K562 (cell line): ENCODE data around the gene GLB1L. TPM values are rescaled to one million over a fixed set of nuclear protein-coding genes. Genes with fewer than 3 reads are reported as not detected.

Source experiments
- ATAC-seq: fragments of 200-7000 bp; cut with Tn5 transposase; 3 replicates; pipeline ENCODE4 v1.9.1; 2020; ENCODE audit warnings: moderate library complexity
- BruUV-seq: library from RNA; stranded (reverse); fragments of 400-500 nt; replicated peaks from 2 replicates; lab custom pipeline; 2021; lab: Mats Ljungman, UMichigan
- CTCF ChIA-PET: fragments of 300-600 bp; formaldehyde crosslinking; extraction: SDS; loops from one replicate; lab custom pipeline; 2021; ENCODE audit warnings: low intra/inter-chr PET ratio; lab: Yijun Ruan, JAX
- POLR2A ChIA-PET: fragments of 300-600, 350-650 bp; sonication (Branson Sonifier 250); formaldehyde crosslinking; extraction: SDS; loops from one replicate; lab custom pipeline; 2021; ENCODE audit warnings: antibody characterized with exemption, inconsistent platforms; lab: Yijun Ruan, JAX
- DNase-seq, 4 experiments: peaks; one replicate each; pipeline versions ENCODE4 v3.0.0 to v3.0.0-alpha.2; 2011 to 2018; ENCODE audit warnings: low spot score in 3 of 4, mixed read lengths in 3 of 4; ENCODE audit errors: extremely low read depth in 1 of 4
- FAIRE-seq: peaks from 2 replicates; lab custom pipeline; 2011; peaks lifted over from hg19 to GRCh38; lab: Jason Lieb, UNC
- H2AFZ ChIP-seq: 2 replicates; pipeline ENCODE4 v1.6.0; 2011; ENCODE audit warnings: low read depth, low read length, control low read depth, inconsistent platforms
- H3K27ac ChIP-seq: fragments of 200-600 bp; 3 replicates; pipeline ENCODE4 v1.8.0; 2011; ENCODE audit warnings: low read depth, mild to moderate bottlenecking, control low read depth, inconsistent platforms, low read length, moderate library complexity, mixed read lengths; ENCODE audit errors: extremely low read depth
- H3K27me3 ChIP-seq, 2 experiments: fragments of 300-600 bp in 1 of 2; 2 replicates in 1 of 2; 3 replicates in 1 of 2; pipeline versions ENCODE4 v1.6.0 to v1.8.0; 2011; ENCODE audit warnings: inconsistent platforms in 2 of 2, low read length in 2 of 2, mild to moderate bottlenecking in 1 of 2, mixed read lengths in 1 of 2, moderate library complexity in 1 of 2; ENCODE audit not compliant: control insufficient read depth in 2 of 2, insufficient read depth in 2 of 2
- H3K36me3 ChIP-seq: fragments of 300-600 bp; 3 replicates; pipeline ENCODE4 v1.8.0; 2011; ENCODE audit warnings: mild to moderate bottlenecking, low read length, inconsistent platforms; ENCODE audit not compliant: control insufficient read depth, insufficient read depth
- H3K4me1 ChIP-seq, 2 experiments: fragments of 200-600 bp in 1 of 2; replicated peaks in 1 of 2; 2 replicates in 1 of 2; 3 replicates in 1 of 2; pipeline versions ENCODE4 v1.5.1 to v1.8.0; 2011; ENCODE audit warnings: inconsistent platforms in 2 of 2, low read length in 2 of 2, mild to moderate bottlenecking in 1 of 2, mixed read lengths in 1 of 2, moderate library complexity in 1 of 2; ENCODE audit not compliant: control insufficient read depth in 2 of 2, insufficient read depth in 2 of 2
- H3K4me2 ChIP-seq: 2 replicates; pipeline ENCODE4 v1.6.1; 2011; ENCODE audit warnings: low read length, control low read depth, inconsistent platforms, mixed read lengths; ENCODE audit not compliant: insufficient read depth
- H3K4me3 ChIP-seq: fragments of 200-600 bp; sonication (generic), shearing (Covaris generic); 2 replicates; pipeline ENCODE4 v1.5.1; 2016; ENCODE audit warnings: control low read depth, inconsistent platforms
- H3K79me2 ChIP-seq: fragments of 200-600 bp; 3 replicates; pipeline ENCODE4 v1.8.0; 2011; ENCODE audit warnings: low read length, inconsistent platforms; ENCODE audit not compliant: control insufficient read depth, insufficient read depth
- H3K9ac ChIP-seq, 2 experiments: 2 replicates each; pipeline versions ENCODE4 v1.6.0 to v1.6.1; 2011; ENCODE audit warnings: low read depth in 2 of 2, low read length in 2 of 2, control low read depth in 1 of 2, inconsistent platforms in 1 of 2, mild to moderate bottlenecking in 1 of 2, mixed read lengths in 1 of 2; ENCODE audit not compliant: insufficient read depth in 1 of 2
- H3K9me1 ChIP-seq: one replicate; pipeline ENCODE4 v1.6.0; 2011; ENCODE audit warnings: inconsistent platforms, mild to moderate bottlenecking, low read length, moderate library complexity; ENCODE audit not compliant: control insufficient read depth, insufficient read depth
- H3K9me3 ChIP-seq: replicated peaks from 2 replicates; pipeline ENCODE4 v1.5.1; 2011; ENCODE audit warnings: low read depth, low read length, inconsistent platforms; ENCODE audit not compliant: control insufficient read depth, insufficient read depth
- H4K20me1 ChIP-seq: replicated peaks from 2 replicates; pipeline ENCODE4 v1.6.1; 2011; ENCODE audit warnings: low read length, inconsistent platforms, mixed read lengths; ENCODE audit not compliant: control insufficient read depth, insufficient read depth
- DACH1 ChIP-seq: fragments of 450-650 bp; IDR thresholded peaks from 2 replicates; pipeline ENCODE4 v1.6.1; 2018; ENCODE audit not compliant: partially characterized antibody
- JUN ChIP-seq, 2 experiments: sonication (generic) in 1 of 2; formaldehyde crosslinking in 1 of 2; IDR thresholded peaks; 2 replicates each; pipeline versions ENCODE4 v1.6.1 to v1.8.0; 2012 to 2022; ENCODE audit warnings: borderline replicate concordance in 2 of 2, mild to moderate bottlenecking in 2 of 2, improper control_type of control experiment in 1 of 2, low read depth in 1 of 2, low read length in 1 of 2, missing genetic modification reagents in 1 of 2
- JUND ChIP-seq, 2 experiments: IDR thresholded peaks; 2 replicates in 1 of 2; 3 replicates in 1 of 2; pipeline ENCODE4 v1.6.1; 2011; ENCODE audit warnings: borderline replicate concordance in 2 of 2, low read depth in 2 of 2, low read length in 2 of 2, improper control_type of control experiment in 1 of 2, missing biosample characterization in 1 of 2, missing genetic modification characterization in 1 of 2, missing genetic modification reagents in 1 of 2
- MEF2A ChIP-seq: IDR thresholded peaks from 2 replicates; pipeline ENCODE4 v1.6.1; 2011; ENCODE audit warnings: low read depth, mild to moderate bottlenecking, low read length, moderate library complexity; ENCODE audit not compliant: control insufficient read depth
- MEIS2 ChIP-seq: fragments of 450-650 bp; IDR thresholded peaks from 2 replicates; pipeline ENCODE4 v1.6.1; 2014; ENCODE audit warnings: mild to moderate bottlenecking; ENCODE audit not compliant: partially characterized antibody
- NFIX ChIP-seq: fragments of 250-450 bp; sonication (Bioruptor Pico); IDR thresholded peaks from 2 replicates; pipeline ENCODE4 v1.4.0; 2020; ENCODE audit warnings: low read depth, mild to moderate bottlenecking, moderate library complexity
- WGBS: fragments of 100-300 bp; shearing (Covaris generic); methylation state at CpG from one replicate; pipeline ENCODE4 v1.1.6; 2016; ENCODE audit warnings: low coverage, mixed read lengths; ENCODE audit not compliant: insufficient coverage; ENCODE audit errors: missing lambda C conversion rate; 5-methylcytosine and 5-hydroxymethylcytosine counted together
- in situ Hi-C: fragments of 300-500 bp; cut with MboI; formaldehyde crosslinking; loops from 4 replicates; pipeline ENCODE4 v1.15.0; 2018; ENCODE audit warnings: inconsistent platforms, mixed read lengths
- intact Hi-C: fragments of 100-400 bp; cut with micrococcal nuclease; formaldehyde crosslinking; loops from 2 replicates; pipeline ENCODE4 v1.14.2; 2022
- polyA plus RNA-seq, 8 experiments: library from polyadenylated mRNA; depleted of rRNA in 4 of 8; stranded (reverse) in 5 of 8; unstranded in 3 of 8; fragments of >200 nt; fragmentation: Nextera tagmentation in 2 of 8; fragmentation: Illumina TruSeq in 1 of 8; extraction: Ambion mirVana in 2 of 8; extraction: Trizol in 1 of 8; gene quantifications; 2 replicates each; pipeline versions ENCODE4 v1.2.1 to v1.2.3, GENCODE V29; 2011 to 2014; ENCODE audit warnings: inconsistent platforms in 1 of 8, missing spikeins in 1 of 8
- total RNA-seq, 7 experiments: library from RNA; depleted of rRNA in 6 of 7; stranded (reverse); fragments of >200 nt in 6 of 7; fragmentation: Illumina TruSeq in 2 of 7; extraction: Trizol in 2 of 7; gene quantifications; 2 replicates each; pipeline versions ENCODE4 v1.2.1 to v1.2.3, GENCODE V29; 2011 to 2021; ENCODE audit warnings: low replicate concordance in 1 of 7
- TF ChIP-seq, protein P1 (sequence below): fragments of 250-450 bp; sonication (Bioruptor Pico); IDR thresholded peaks from 2 replicates; pipeline ENCODE4 v1.5.0; 2021
- TF ChIP-seq, protein P2 (sequence below), 2 experiments: fragments of 250-450 bp in 1 of 2; fragments of 450-650 bp in 1 of 2; sonication (Bioruptor Pico) in 1 of 2; IDR thresholded peaks; 2 replicates each; pipeline versions ENCODE4 v1.6.1 to v1.8.0; 2016 to 2021; ENCODE audit warnings: mild to moderate bottlenecking in 2 of 2, moderate library complexity in 2 of 2, missing compliant biosample characterization in 1 of 2, missing genetic modification characterization in 1 of 2
- TF ChIP-seq, protein P3 (sequence below): fragments of 200-400 bp; formaldehyde crosslinking; IDR thresholded peaks from 2 replicates; pipeline ENCODE4 v1.6.1; 2017; ENCODE audit warnings: mild to moderate bottlenecking, low read depth, low read length, moderate library complexity
- TF ChIP-seq, protein P4 (sequence below), 2 experiments: fragments of 450-650 bp in 1 of 2; sonication (generic) in 1 of 2; formaldehyde crosslinking in 1 of 2; IDR thresholded peaks in 1 of 2; conservative IDR thresholded peaks in 1 of 2; 2 replicates each; pipeline versions ENCODE4 v1.6.1 to v1.8.1; 2016 to 2023; ENCODE audit warnings: mild to moderate bottlenecking in 2 of 2, moderate library complexity in 2 of 2, inconsistent platforms in 1 of 2, missing genetic modification reagents in 1 of 2

Gene GLB1L
- total and polyA plus RNA-seq, 9 of the 15 experiments (the other 6 are each of a cell fraction or from before 2014, with no cell fraction given): 0.42 to 2.9 (median 2.5) TPM

DNA sequence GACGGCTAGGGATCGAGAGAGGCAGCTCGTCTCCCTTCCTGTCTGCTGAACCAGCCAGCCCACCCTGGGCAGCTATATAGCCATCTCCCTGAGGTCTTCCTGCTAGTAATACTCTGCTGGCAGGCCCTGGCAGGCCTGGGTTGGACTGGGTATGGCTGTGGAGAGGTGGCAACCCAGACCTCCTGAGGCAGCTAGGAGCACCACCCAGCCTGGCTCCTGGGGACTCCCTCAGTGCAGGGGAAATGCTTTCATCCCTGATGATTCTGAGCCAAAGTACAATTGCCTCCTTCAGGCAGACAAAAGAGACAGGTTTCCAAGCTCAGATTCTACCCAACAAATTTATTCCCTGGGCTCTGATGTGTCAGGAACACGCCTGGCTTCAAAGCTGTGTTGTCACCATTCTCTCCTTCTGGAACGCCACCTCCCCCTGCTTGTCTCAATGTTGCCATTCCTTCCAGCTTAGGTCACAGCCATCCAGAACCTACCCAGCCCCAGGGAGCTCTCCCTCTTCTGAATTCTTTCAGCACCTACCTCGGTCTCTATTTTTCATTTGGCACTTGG is 29.2 kb upstream of the GLB1L start:
- ATAC-seq (no peak), DNase-seq (no peak), FAIRE-seq (no peak)
- Histone ChIP-seq H3K79me2 (no peaks in the 10 kb centered on the region), H3K4me1 (peaks cover 17 to 26% of the 10 kb centered on the region in 2 experiments), H3K9me3 (no peaks in the 10 kb centered on the region), H3K9me1 (no peaks in the 10 kb centered on the region), H3K4me3 (no peak overlapping the region), H3K36me3 (no peaks in the 10 kb centered on the region), H4K20me1 (no peaks in the 10 kb centered on the region), H3K4me2 (no peak overlapping the region), H3K27me3 (no peaks in the 10 kb centered on the region), H3K9ac (peak overlapping the region in 1 of 2 experiments; percentile 68; a peak in 1 of 4 replicates), H3K27ac (no peak overlapping the region), H2AFZ (peak overlapping the region; percentile 15)
- CTCF ChIA-PET: no interaction called here
- TF ChIP-seq, protein P1, sequence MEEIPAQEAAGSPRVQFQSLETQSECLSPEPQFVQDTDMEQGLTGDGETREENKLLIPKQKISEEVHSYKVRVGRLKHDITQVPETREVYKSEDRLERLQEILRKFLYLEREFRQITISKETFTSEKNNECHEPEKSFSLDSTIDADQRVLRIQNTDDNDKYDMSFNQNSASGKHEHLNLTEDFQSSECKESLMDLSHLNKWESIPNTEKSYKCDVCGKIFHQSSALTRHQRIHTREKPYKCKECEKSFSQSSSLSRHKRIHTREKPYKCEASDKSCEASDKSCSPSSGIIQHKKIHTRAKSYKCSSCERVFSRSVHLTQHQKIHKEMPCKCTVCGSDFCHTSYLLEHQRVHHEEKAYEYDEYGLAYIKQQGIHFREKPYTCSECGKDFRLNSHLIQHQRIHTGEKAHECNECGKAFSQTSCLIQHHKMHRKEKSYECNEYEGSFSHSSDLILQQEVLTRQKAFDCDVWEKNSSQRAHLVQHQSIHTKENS: no peak
- TF ChIP-seq JUN (IDR thresholded peaks at IDR 0.05; ENCODE audit: borderline replicate concordance, low read depth, low read length): 0 out of 2 replicates have a peak, but pooled peaks have one; percentile 16
- TF ChIP-seq JUN (CRISPR knock-in tag; IDR thresholded peaks at IDR 0.05; ENCODE audit: borderline replicate concordance): no peak
- no peak; the same call in 1 of the 2 replicates for TF ChIP-seq JUND (IDR thresholded peaks at IDR 0.05; ENCODE audit: borderline replicate concordance, low read depth, low read length)
- TF ChIP-seq JUND (tag; IDR thresholded peaks at IDR 0.05; ENCODE audit: borderline replicate concordance, low read depth, low read length): peak; percentile 13; the same call in 1 of the 3 replicates
- TF ChIP-seq, protein P2, sequence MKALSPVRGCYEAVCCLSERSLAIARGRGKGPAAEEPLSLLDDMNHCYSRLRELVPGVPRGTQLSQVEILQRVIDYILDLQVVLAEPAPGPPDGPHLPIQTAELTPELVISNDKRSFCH (CRISPR knock-in tag; IDR thresholded peaks at IDR 0.05): no peak
- TF ChIP-seq, protein P2 (tag; IDR thresholded peaks at IDR 0.05): no peak
- TF ChIP-seq DACH1: no peak
- TF ChIP-seq MEF2A: no peak
- TF ChIP-seq, protein P3, sequence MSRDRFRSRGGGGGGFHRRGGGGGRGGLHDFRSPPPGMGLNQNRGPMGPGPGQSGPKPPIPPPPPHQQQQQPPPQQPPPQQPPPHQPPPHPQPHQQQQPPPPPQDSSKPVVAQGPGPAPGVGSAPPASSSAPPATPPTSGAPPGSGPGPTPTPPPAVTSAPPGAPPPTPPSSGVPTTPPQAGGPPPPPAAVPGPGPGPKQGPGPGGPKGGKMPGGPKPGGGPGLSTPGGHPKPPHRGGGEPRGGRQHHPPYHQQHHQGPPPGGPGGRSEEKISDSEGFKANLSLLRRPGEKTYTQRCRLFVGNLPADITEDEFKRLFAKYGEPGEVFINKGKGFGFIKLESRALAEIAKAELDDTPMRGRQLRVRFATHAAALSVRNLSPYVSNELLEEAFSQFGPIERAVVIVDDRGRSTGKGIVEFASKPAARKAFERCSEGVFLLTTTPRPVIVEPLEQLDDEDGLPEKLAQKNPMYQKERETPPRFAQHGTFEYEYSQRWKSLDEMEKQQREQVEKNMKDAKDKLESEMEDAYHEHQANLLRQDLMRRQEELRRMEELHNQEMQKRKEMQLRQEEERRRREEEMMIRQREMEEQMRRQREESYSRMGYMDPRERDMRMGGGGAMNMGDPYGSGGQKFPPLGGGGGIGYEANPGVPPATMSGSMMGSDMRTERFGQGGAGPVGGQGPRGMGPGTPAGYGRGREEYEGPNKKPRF: no peak
- TF ChIP-seq, protein P4, sequence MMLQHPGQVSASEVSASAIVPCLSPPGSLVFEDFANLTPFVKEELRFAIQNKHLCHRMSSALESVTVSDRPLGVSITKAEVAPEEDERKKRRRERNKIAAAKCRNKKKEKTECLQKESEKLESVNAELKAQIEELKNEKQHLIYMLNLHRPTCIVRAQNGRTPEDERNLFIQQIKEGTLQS (IDR thresholded peaks at IDR 0.05): 0 out of 2 replicates have a peak, but pooled peaks have one; percentile 20
- TF ChIP-seq, protein P4 (CRISPR knock-in tag; conservative IDR thresholded peaks at IDR 0.05): no peak
- TF ChIP-seq MEIS2: peak; percentile 5
- TF ChIP-seq NFIX (CRISPR knock-in tag): no peak
- BruUV-seq: no TSS peak
- in situ Hi-C loops (no loop called here), intact Hi-C loops (no loop called here)
- POLR2A ChIA-PET: interaction anchor here (0.7 to 1.1 kb wide), 6 partner anchors 13 to 59 kb away, joined by 3 to 7 read pairs (median 4); partner anchors contain the start of genes TUBA4A and TUBA4B
- 17% methylated on average over 3 of the region's 6 CpGs for WGBS
